WERI-Rb-1 (cell line): ENCODE results near the gene SPOCK1.

Experiments
- DNase-seq: peaks from one replicate; pipeline ENCODE4 v3.0.0-alpha.2; 2020
- H3K27ac ChIP-seq: fragments of 250-450 bp; sonication (Bioruptor Pico); 2 replicates; pipeline ENCODE4 v1.5.1; 2020; ENCODE audit warnings: mild to moderate bottlenecking, moderate library complexity
- H3K27me3 ChIP-seq: fragments of 250-450 bp; sonication (Bioruptor Pico); 2 replicates; pipeline ENCODE4 v1.5.1; 2021; ENCODE audit warnings: mild to moderate bottlenecking, low read depth, moderate library complexity; ENCODE audit not compliant: insufficient read depth, severe bottlenecking
- H3K36me3 ChIP-seq: fragments of 250-450 bp; sonication (Bioruptor Pico); 2 replicates; pipeline ENCODE4 v1.5.1; 2020; ENCODE audit warnings: mild to moderate bottlenecking, moderate library complexity
- H3K4me3 ChIP-seq: 2 replicates; pipeline ENCODE4 v1.5.1; 2011; ENCODE audit warnings: low read depth, mild to moderate bottlenecking, control low read depth, low read length
- H3K9me3 ChIP-seq: fragments of 250-450 bp; sonication (Bioruptor Pico); 2 replicates; pipeline ENCODE4 v1.5.1; 2021; ENCODE audit warnings: mild to moderate bottlenecking, moderate library complexity; ENCODE audit not compliant: severe bottlenecking
- CTCF ChIP-seq: IDR thresholded peaks from 2 replicates; pipeline ENCODE4 v1.5.1; 2011; ENCODE audit warnings: low read depth, mild to moderate bottlenecking, control low read depth, inconsistent platforms, low read length

The SPOCK1 gene

GRCh38 chr5:137432376-137432775 is 66.8 kb downstream of the SPOCK1 start:
- no peak overlapping the region for H3K27ac ChIP-seq
- H3K4me3 ChIP-seq: no peak overlapping the region
- H3K9me3 ChIP-seq: no peaks in the 10 kb centered on the region
- no peak for TF ChIP-seq CTCF
- no peaks in the 10 kb centered on the region for H3K36me3 ChIP-seq
- H3K27me3 ChIP-seq: no peaks in the 10 kb centered on the region
- no peak for DNase-seq

DNA sequence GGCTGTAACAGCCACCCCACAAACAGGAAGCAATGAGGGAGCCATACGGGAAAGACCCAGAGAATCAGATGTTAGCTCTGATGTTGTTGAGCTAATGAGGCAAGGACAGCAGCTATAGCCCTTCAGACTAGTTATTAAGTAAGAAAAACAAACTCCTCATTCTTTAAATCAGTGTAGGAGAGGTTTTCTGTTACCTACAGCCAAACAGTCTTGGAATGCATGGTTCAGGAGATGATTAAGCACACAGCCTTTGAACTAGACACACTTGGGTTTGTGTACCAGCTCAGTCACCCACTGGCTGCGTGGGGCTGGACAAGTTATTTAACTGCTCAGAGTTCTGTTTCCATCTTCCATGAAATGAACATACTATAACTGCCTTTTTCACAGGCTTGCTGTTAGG is 68.1 kb downstream of the SPOCK1 start:
- Histone ChIP-seq H3K4me3 (no peak overlapping the region), H3K27ac (no peak overlapping the region), H3K27me3 (no peaks in the 10 kb centered on the region), H3K36me3 (no peaks in the 10 kb centered on the region), H3K9me3 (no peaks in the 10 kb centered on the region)
- no peak for TF ChIP-seq CTCF
- DNase-seq: no peak

DNA sequence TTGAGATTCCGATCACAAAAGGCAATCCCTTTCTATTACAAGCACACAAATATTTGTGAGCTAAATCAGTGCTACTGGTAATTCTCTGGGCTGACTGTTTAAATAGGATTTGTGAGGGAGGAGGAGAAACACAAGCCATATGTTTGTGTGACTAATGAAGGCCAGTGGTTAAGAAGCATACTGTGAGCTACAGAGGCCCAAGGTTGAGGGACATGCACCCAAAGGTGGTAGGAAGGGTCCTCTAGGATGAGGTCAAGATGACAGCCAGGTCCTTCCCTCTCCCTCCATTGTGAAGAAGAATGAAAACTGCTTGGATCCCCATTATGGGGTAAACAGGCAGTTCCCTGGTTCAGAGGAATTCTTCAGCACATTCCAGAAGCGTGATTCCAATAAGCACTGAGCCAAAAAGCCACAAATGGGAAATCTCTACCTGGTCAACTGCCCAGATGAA is 83.9 kb downstream of the SPOCK1 start:
- TF ChIP-seq CTCF: no peak
- no peaks in the 10 kb centered on the region for H3K27me3 ChIP-seq
- H3K36me3 ChIP-seq: no peaks in the 10 kb centered on the region
- no peak for DNase-seq
- no peak overlapping the region for H3K27ac ChIP-seq
- H3K9me3 ChIP-seq: no peaks in the 10 kb centered on the region
- H3K4me3 ChIP-seq: no peak overlapping the region

GRCh38 chr5:137414112-137414755 is 84.9 kb downstream of the SPOCK1 start:
- Histone ChIP-seq H3K9me3 (no peaks in the 10 kb centered on the region), H3K27ac (no peak overlapping the region), H3K4me3 (no peak overlapping the region), H3K36me3 (no peaks in the 10 kb centered on the region), H3K27me3 (no peaks in the 10 kb centered on the region)
- DNase-seq: no peak
- TF ChIP-seq CTCF: no peak

GRCh38 chr5:137412136-137412535 is 87.0 kb downstream of the SPOCK1 start:
- H3K4me3 ChIP-seq: no peak overlapping the region
- no peak overlapping the region for H3K27ac ChIP-seq
- DNase-seq: no peak
- TF ChIP-seq CTCF: no peak
- H3K27me3 ChIP-seq: no peaks in the 10 kb centered on the region
- H3K9me3 ChIP-seq: no peaks in the 10 kb centered on the region
- no peaks in the 10 kb centered on the region for H3K36me3 ChIP-seq

GRCh38 chr5:137410234-137411010 is 88.7 kb downstream of the SPOCK1 start:
- no peak for DNase-seq
- H3K27me3 ChIP-seq: no peaks in the 10 kb centered on the region
- H3K9me3 ChIP-seq: no peaks in the 10 kb centered on the region
- no peak overlapping the region for H3K27ac ChIP-seq
- H3K36me3 ChIP-seq: no peaks in the 10 kb centered on the region
- no peak for TF ChIP-seq CTCF
- no peak overlapping the region for H3K4me3 ChIP-seq
